KMS-11 (cell line): ENCODE data around the gene MEX3D.

Experiments
- H2AFZ ChIP-seq: fragments of 200-600 bp; sonication (generic); 2 replicates; pipeline ENCODE4 v1.6.1; 2016; ENCODE audit warnings: antibody characterized with exemption, mixed run types, low read depth
- H3K27ac ChIP-seq: fragments of 200-600 bp; sonication (generic); 2 replicates; pipeline ENCODE4 v1.6.1; 2016; ENCODE audit warnings: mild to moderate bottlenecking, mixed run types
- H3K27me3 ChIP-seq: fragments of 200-600 bp; sonication (generic); 2 replicates; pipeline ENCODE4 v1.6.1; 2017; ENCODE audit warnings: mild to moderate bottlenecking, low read depth, mixed run types, moderate library complexity; ENCODE audit not compliant: insufficient read depth
- H3K36me3 ChIP-seq: fragments of 200-600 bp; sonication (generic); 2 replicates; pipeline ENCODE4 v1.6.1; 2017; ENCODE audit warnings: mild to moderate bottlenecking, mixed run types; ENCODE audit not compliant: insufficient read depth
- H3K4me1 ChIP-seq: fragments of 200-600 bp; sonication (generic); 2 replicates; pipeline ENCODE4 v1.6.1; 2016; ENCODE audit warnings: mild to moderate bottlenecking, low read depth, mixed run types; ENCODE audit not compliant: poor library complexity, severe bottlenecking
- H3K4me2 ChIP-seq: fragments of 200-600 bp; sonication (generic); 2 replicates; pipeline ENCODE4 v1.7.0; 2016; ENCODE audit warnings: mild to moderate bottlenecking, mixed run types
- H3K4me3 ChIP-seq: fragments of 200-600 bp; sonication (generic); IDR thresholded peaks from 2 replicates; pipeline ENCODE4 v1.6.1; 2017; ENCODE audit warnings: low read depth, low read length, mixed read lengths; ENCODE audit not compliant: insufficient read depth
- H3K79me2 ChIP-seq: fragments of 200-600 bp; sonication (generic); 2 replicates; pipeline ENCODE4 v1.6.1; 2016; ENCODE audit warnings: low read depth, mixed run types; ENCODE audit not compliant: insufficient read depth
- H3K9ac ChIP-seq: fragments of 200-600 bp; sonication (generic); 2 replicates; pipeline ENCODE4 v1.6.1; 2016; ENCODE audit warnings: mild to moderate bottlenecking, mixed run types
- H4K20me1 ChIP-seq: fragments of 200-600 bp; sonication (generic); 2 replicates; pipeline ENCODE4 v1.6.1; 2016; ENCODE audit warnings: mild to moderate bottlenecking, mixed run types; ENCODE audit not compliant: insufficient read depth
- TF ChIP-seq, protein P1 (sequence below): fragments of 200-600 bp; sonication (generic); conservative IDR thresholded peaks from 2 replicates; pipeline ENCODE4 v1.6.1; 2017; ENCODE audit warnings: low read depth, mild to moderate bottlenecking, antibody characterized with exemption, low read length, moderate library complexity, mixed read lengths

The MEX3D gene

DNA sequence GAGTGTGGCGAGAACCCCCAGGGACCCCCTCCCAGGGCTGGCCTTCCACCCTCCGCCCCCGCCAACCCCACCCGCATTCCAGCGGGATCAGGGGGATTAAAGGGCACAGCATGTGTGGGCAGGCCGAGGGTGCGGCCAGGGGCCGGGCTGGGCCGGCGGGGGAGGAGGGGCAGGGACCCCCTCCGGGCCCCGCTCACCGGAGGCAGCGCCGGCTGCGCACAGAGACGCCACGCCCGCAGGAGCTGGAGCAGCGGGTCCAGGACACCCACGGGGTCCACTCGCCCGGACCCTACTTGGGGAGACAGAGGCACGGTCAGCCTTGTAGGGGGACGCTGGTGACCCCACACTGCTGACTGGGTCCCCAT is 57.7 kb downstream of the MEX3D start:
- peaks cover 53% of the 10 kb centered on the region for H3K27me3 ChIP-seq
- no peak overlapping the region for H2AFZ ChIP-seq
- TF ChIP-seq, protein P1, sequence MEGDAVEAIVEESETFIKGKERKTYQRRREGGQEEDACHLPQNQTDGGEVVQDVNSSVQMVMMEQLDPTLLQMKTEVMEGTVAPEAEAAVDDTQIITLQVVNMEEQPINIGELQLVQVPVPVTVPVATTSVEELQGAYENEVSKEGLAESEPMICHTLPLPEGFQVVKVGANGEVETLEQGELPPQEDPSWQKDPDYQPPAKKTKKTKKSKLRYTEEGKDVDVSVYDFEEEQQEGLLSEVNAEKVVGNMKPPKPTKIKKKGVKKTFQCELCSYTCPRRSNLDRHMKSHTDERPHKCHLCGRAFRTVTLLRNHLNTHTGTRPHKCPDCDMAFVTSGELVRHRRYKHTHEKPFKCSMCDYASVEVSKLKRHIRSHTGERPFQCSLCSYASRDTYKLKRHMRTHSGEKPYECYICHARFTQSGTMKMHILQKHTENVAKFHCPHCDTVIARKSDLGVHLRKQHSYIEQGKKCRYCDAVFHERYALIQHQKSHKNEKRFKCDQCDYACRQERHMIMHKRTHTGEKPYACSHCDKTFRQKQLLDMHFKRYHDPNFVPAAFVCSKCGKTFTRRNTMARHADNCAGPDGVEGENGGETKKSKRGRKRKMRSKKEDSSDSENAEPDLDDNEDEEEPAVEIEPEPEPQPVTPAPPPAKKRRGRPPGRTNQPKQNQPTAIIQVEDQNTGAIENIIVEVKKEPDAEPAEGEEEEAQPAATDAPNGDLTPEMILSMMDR: no peak

DNA sequence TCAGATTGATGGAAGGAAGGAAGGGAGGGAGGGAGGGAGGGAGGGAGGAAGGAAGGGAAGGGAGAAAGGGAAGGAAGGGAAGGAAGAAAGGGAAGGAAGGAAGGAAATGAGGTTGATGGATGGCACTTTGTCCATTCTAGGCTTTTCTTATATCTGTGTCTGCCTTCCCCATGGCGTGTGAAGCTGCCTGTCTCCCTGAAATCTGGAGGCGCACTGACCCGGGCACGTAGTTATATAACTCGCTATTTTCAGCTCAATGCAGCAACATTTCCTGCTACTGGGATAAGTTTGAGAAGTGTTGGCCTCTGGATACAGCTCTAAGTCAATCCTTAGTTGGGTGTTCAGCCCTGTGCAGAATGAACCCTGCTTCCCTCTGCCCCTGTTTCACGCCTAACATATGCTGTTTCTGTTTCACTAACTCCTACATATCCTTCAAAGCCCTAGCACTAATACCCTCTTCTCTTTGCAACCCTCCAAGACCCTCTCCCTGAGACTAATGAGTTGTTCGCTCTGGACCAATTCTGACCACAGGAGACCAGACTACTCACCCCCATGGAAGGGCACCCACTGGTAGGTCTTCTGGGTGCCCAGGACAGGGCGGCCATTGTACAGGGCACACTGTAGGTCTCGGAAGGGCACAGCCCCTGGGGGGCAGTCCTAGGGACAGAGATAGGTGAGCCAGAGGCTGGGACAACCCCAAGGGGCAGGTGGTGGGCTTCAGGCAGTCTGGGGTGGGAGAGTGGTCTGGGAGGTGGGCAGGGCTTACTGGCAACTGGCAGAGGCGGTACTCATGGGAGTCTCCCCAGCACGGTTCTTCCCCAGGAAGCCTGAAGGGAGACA is 58.3 kb downstream of the MEX3D start:
- Histone ChIP-seq H3K27me3 (peaks cover 56% of the 10 kb centered on the region), H3K79me2 (no peaks in the 10 kb centered on the region), H3K9ac (no peak overlapping the region), H3K4me1 (peaks cover 6% of the 10 kb centered on the region), H3K27ac (no peak overlapping the region), H3K4me3 (no peak overlapping the region), H4K20me1 (no peaks in the 10 kb centered on the region), H3K36me3 (no peaks in the 10 kb centered on the region), H2AFZ (no peak overlapping the region), H3K4me2 (no peak overlapping the region)
- TF ChIP-seq, protein P1: no peak

More for the DNA sequence above, 57.7 kb downstream of the MEX3D start:
- Histone ChIP-seq H3K9ac (no peak overlapping the region), H3K4me1 (peaks cover 6% of the 10 kb centered on the region), H3K36me3 (no peaks in the 10 kb centered on the region), H3K4me3 (no peak overlapping the region), H3K4me2 (no peak overlapping the region), H3K27ac (no peak overlapping the region), H4K20me1 (no peaks in the 10 kb centered on the region), H3K79me2 (no peaks in the 10 kb centered on the region)

DNA sequence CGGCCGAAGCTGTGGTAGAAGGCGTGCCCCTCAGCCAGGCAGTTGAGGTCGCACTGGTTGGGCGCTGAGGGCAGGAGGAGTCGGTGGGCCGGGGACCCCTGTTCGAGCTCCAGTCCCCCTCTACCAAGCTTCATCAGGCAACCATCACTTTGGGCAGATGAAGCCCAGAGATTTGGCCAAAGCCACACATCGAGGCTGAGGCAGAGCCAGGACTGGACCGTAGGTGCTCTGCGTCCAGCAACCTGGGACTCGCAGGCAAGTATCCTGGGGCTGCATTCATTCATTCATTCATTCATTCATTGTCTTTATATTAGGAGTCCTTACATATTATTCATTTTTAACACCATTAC is 59.6 kb downstream of the MEX3D start:
- Histone ChIP-seq H3K79me2 (no peaks in the 10 kb centered on the region), H3K4me3 (no peak overlapping the region), H3K4me2 (no peak overlapping the region), H3K27ac (no peak overlapping the region), H2AFZ (no peak overlapping the region; the same call in 1 of the 2 replicates), H3K36me3 (no peaks in the 10 kb centered on the region), H4K20me1 (no peaks in the 10 kb centered on the region), H3K27me3 (peaks cover 68% of the 10 kb centered on the region), H3K4me1 (peaks cover 6% of the 10 kb centered on the region), H3K9ac (no peak overlapping the region)
- TF ChIP-seq, protein P1: no peak

DNA sequence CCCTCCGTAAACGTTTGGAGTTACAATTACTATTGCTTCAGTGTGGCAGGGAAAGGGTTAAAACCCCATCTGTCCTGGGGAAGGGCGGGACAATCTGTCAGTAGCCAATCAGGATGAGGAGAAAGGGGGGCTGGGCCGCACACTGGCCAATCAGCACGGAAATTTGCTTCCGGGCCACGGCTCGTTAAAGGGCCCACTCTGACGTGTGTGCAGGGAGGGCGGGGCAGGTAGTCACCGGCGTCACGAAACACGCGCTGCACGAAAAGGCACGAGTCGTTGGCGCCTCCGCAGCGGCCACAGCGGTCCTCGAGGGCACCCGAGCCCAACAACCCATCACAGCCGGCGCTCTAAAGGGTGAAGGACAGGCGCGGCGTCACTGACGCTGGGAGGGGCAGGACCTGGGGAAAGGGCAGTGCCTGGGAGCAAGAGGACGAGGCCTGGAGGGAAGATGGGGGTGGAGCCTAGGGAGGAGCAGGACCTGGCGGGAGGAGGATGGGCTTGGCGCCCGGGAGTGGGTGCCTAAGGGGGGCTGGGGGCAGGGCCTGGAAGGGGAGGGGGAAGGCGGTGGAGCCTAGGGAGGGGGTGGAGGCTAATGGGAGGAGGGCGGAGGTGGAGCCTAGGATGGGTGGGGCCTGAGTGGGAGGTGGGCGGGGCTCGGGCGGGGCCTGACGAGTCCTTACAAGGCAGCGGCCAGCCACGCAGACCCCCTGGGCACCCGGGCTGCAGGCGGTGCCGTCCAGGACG is 60.2 kb downstream of the MEX3D start:
- H3K9ac ChIP-seq: no peak overlapping the region
- TF ChIP-seq, protein P1: no peak
- H3K4me3 ChIP-seq: no peak overlapping the region
- H3K27ac ChIP-seq: no peak overlapping the region
- H2AFZ ChIP-seq: peak overlapping the region; percentile 59; the same call in 1 of the 2 replicates
- peaks cover 6% of the 10 kb centered on the region for H3K4me1 ChIP-seq
- no peaks in the 10 kb centered on the region for H3K36me3 ChIP-seq
- no peaks in the 10 kb centered on the region for H3K79me2 ChIP-seq
- H3K27me3 ChIP-seq: peaks cover 72% of the 10 kb centered on the region
- peak overlapping the region; percentile 45; the same call in 1 of the 2 replicates for H3K4me2 ChIP-seq
- no peaks in the 10 kb centered on the region for H4K20me1 ChIP-seq
